HEK293 (cell line): ENCODE data around the gene CREB5.
"Not testable (repeated sequence)": the region's sequence is repeated elsewhere in the genome, so short reads cannot be mapped to it uniquely, and the experiment has no call there.

Source experiments
- CTCF ChIA-PET: fragments of 350-600 bp; formaldehyde crosslinking; extraction: SDS; loops from one replicate; lab custom pipeline; 2021; ENCODE audit warnings: antibody characterized with exemption; lab: Yijun Ruan, JAX
- POLR2A ChIA-PET: fragments of 300-600 bp; formaldehyde crosslinking; extraction: SDS; loops from one replicate; lab custom pipeline; 2020; ENCODE audit warnings: antibody characterized with exemption, inconsistent platforms; lab: Yijun Ruan, JAX
- H3K27ac ChIP-seq: fragments of 200-500 bp; sonication (Bioruptor generic); 2 replicates; pipeline ENCODE4 v1.5.1; 2014; ENCODE audit warnings: low read depth, low read length, control low read depth, inconsistent platforms; ENCODE audit errors: extremely low read depth
- H3K36me3 ChIP-seq, 2 experiments: fragments of 200-500 bp in 1 of 2; sonication (Bioruptor generic) in 1 of 2; 1 replicate in 1 of 2; 2 replicates in 1 of 2; pipeline ENCODE4 v1.5.1; 2014 to 2017; ENCODE audit warnings: inconsistent platforms in 2 of 2, low read length in 2 of 2; ENCODE audit not compliant: control insufficient read depth in 2 of 2, insufficient read depth in 1 of 2
- H3K4me1 ChIP-seq: fragments of 200-500 bp; sonication (Bioruptor generic); 2 replicates; pipeline ENCODE4 v1.5.1; 2014; ENCODE audit warnings: mild to moderate bottlenecking, low read length, inconsistent platforms; ENCODE audit not compliant: control insufficient read depth, insufficient read depth
- H3K4me3 ChIP-seq: 2 replicates; pipeline ENCODE4 v1.5.1; 2011; ENCODE audit warnings: low read depth, mild to moderate bottlenecking, control low read depth, low read length, moderate library complexity
- H3K9me3 ChIP-seq: fragments of 200-500 bp; sonication (Bioruptor generic); 2 replicates; pipeline ENCODE4 v1.5.1; 2014; ENCODE audit warnings: low read depth, low read length, inconsistent platforms; ENCODE audit not compliant: control insufficient read depth, insufficient read depth
- EGR2 ChIP-seq: fragments of 450-650 bp; formaldehyde crosslinking; IDR thresholded peaks from 2 replicates; pipeline ENCODE4 v1.5.1; 2016; ENCODE audit warnings: low read depth, missing biosample characterization, missing genetic modification characterization
- GLI2 ChIP-seq: fragments of 450-650 bp; formaldehyde crosslinking; IDR thresholded peaks from 2 replicates; pipeline ENCODE4; 2017; ENCODE audit warnings: missing biosample characterization, missing genetic modification characterization, low read depth, borderline replicate concordance
- KLF8 ChIP-seq: fragments of 450-650 bp; formaldehyde crosslinking; IDR thresholded peaks from 2 replicates; pipeline ENCODE4 v1.5.1; 2016; ENCODE audit warnings: missing biosample characterization, missing genetic modification characterization
- PRDM1 ChIP-seq: fragments of 450-650 bp; formaldehyde crosslinking; IDR thresholded peaks from 2 replicates; pipeline ENCODE4; 2016; ENCODE audit warnings: missing biosample characterization, missing genetic modification characterization
- ZNF175 ChIP-seq: fragments of 450-650 bp; formaldehyde crosslinking; IDR thresholded peaks from 2 replicates; pipeline ENCODE4 v1.5.1; 2016; ENCODE audit warnings: missing biosample characterization, missing genetic modification characterization
- ZNF214 ChIP-seq: fragments of 450-650 bp; formaldehyde crosslinking; IDR thresholded peaks from 2 replicates; pipeline ENCODE4 v1.5.1; 2017; ENCODE audit warnings: missing biosample characterization, mild to moderate bottlenecking, missing genetic modification characterization, borderline replicate concordance
- ZNF354C ChIP-seq: fragments of 450-650 bp; formaldehyde crosslinking; IDR thresholded peaks from 2 replicates; pipeline ENCODE4 v1.5.1; 2016; ENCODE audit warnings: missing biosample characterization, missing genetic modification characterization, low read depth, borderline replicate concordance
- ZNF391 ChIP-seq: fragments of 450-650 bp; formaldehyde crosslinking; IDR thresholded peaks from 2 replicates; pipeline ENCODE4 v1.5.1; 2016; ENCODE audit warnings: low read depth, missing biosample characterization, missing genetic modification characterization, borderline replicate concordance
- ZNF449 ChIP-seq: fragments of 450-650 bp; formaldehyde crosslinking; IDR thresholded peaks from 2 replicates; pipeline ENCODE4 v1.5.1; 2017; ENCODE audit warnings: missing biosample characterization, mild to moderate bottlenecking, missing genetic modification characterization, moderate library complexity
- ZNF530 ChIP-seq: fragments of 450-650 bp; formaldehyde crosslinking; IDR thresholded peaks from 2 replicates; pipeline ENCODE4 v1.5.1; 2016; ENCODE audit warnings: low read depth, missing biosample characterization, missing genetic modification characterization
- ZNF670 ChIP-seq: fragments of 450-650 bp; formaldehyde crosslinking; IDR thresholded peaks from 2 replicates; pipeline ENCODE4 v1.5.1; 2016; ENCODE audit warnings: missing biosample characterization, missing genetic modification characterization, low read depth
- ZNF76 ChIP-seq: fragments of 450-650 bp; formaldehyde crosslinking; IDR thresholded peaks from 2 replicates; pipeline ENCODE4; 2016; ENCODE audit warnings: low read depth, missing biosample characterization, missing genetic modification characterization, borderline replicate concordance
- ZSCAN23 ChIP-seq: fragments of 450-650 bp; formaldehyde crosslinking; IDR thresholded peaks from 2 replicates; pipeline ENCODE4 v1.5.1; 2016; ENCODE audit warnings: missing biosample characterization, missing genetic modification characterization
- TF ChIP-seq, protein P1 (sequence below): fragments of 450-650 bp; formaldehyde crosslinking; IDR thresholded peaks from 2 replicates; pipeline ENCODE4 v1.5.1; 2017; ENCODE audit warnings: missing biosample characterization, missing genetic modification characterization
- TF ChIP-seq, protein P2 (sequence below): fragments of 450-650 bp; formaldehyde crosslinking; IDR thresholded peaks from 2 replicates; pipeline ENCODE4 v1.5.1; 2017; ENCODE audit warnings: missing biosample characterization, missing genetic modification characterization
- TF ChIP-seq, protein P3 (sequence below): fragments of 450-650 bp; formaldehyde crosslinking; IDR thresholded peaks from 2 replicates; pipeline ENCODE4 v1.5.1; 2016; ENCODE audit warnings: missing biosample characterization, missing genetic modification characterization
- TF ChIP-seq, protein P4 (sequence below): fragments of 450-650 bp; formaldehyde crosslinking; IDR thresholded peaks from 2 replicates; pipeline ENCODE4 v1.5.1; 2016; ENCODE audit warnings: missing biosample characterization, missing genetic modification characterization

The CREB5 gene

GRCh38 chr7:28823582-28823981, 411.3 kb downstream of the CREB5 start:
- ChIA-PET POLR2A (no interaction called here), CTCF (interaction anchor here (2.0 kb wide), 1 partner anchor 17 kb away, joined by 8 read pairs; no protein-coding TSS in a partner anchor)

GRCh38 chr7:28825817-28826448, 413.6 kb downstream of the CREB5 start:
- H3K9me3 ChIP-seq, H3K4me1 ChIP-seq, CTCF ChIA-PET, H3K27ac ChIP-seq, H3K4me3 ChIP-seq, POLR2A ChIA-PET, H3K36me3 ChIP-seq: not testable (repeated sequence)

More at GRCh38 chr7:28823582-28823981, 411.3 kb downstream of the CREB5 start:
- no peak overlapping the region for H3K4me3 ChIP-seq
- no peak for TF ChIP-seq ZNF76
- no peak for TF ChIP-seq ZNF175
- no peak for TF ChIP-seq ZNF449 (tag by site-specific recombination)
- TF ChIP-seq, protein P1, sequence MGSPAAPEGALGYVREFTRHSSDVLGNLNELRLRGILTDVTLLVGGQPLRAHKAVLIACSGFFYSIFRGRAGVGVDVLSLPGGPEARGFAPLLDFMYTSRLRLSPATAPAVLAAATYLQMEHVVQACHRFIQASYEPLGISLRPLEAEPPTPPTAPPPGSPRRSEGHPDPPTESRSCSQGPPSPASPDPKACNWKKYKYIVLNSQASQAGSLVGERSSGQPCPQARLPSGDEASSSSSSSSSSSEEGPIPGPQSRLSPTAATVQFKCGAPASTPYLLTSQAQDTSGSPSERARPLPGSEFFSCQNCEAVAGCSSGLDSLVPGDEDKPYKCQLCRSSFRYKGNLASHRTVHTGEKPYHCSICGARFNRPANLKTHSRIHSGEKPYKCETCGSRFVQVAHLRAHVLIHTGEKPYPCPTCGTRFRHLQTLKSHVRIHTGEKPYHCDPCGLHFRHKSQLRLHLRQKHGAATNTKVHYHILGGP (tag by site-specific recombination) = 0 out of 2 replicates have a peak, but pooled peaks have one; percentile 33
- H3K4me1 ChIP-seq = no peaks in the 10 kb centered on the region
- H3K36me3 ChIP-seq = peaks cover 4 to 5% of the 10 kb centered on the region in 2 experiments; a peak in 2 of 3 replicates
- no peaks in the 10 kb centered on the region for H3K9me3 ChIP-seq
- no peak overlapping the region for H3K27ac ChIP-seq

DNA sequence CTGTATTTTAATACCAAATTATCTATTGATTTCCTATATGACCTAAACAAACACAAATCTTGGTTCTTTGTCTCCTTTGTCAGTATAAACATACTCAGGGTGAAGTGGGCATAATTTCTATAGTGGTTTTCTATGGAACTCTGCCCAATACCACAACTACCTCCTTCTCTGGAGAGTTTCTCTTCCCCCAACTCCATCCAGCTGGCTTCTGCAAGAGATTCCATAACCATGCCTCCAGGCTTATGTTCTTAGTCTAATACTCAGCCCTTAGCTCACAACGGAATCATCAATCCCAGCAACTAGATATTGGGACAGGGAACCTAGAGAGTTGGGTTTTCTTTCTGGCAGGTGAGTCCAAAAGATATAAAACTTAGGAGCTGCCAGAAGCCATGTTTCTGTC, 418.5 kb downstream of the CREB5 start:
- no peak overlapping the region for H3K27ac ChIP-seq
- no peaks in the 10 kb centered on the region for H3K9me3 ChIP-seq
- TF ChIP-seq ZNF670 (tag by site-specific recombination) = no peak
- TF ChIP-seq GLI2 (tag by site-specific recombination) = no peak
- TF ChIP-seq ZSCAN23 (tag by site-specific recombination) = no peak
- TF ChIP-seq, protein P2, sequence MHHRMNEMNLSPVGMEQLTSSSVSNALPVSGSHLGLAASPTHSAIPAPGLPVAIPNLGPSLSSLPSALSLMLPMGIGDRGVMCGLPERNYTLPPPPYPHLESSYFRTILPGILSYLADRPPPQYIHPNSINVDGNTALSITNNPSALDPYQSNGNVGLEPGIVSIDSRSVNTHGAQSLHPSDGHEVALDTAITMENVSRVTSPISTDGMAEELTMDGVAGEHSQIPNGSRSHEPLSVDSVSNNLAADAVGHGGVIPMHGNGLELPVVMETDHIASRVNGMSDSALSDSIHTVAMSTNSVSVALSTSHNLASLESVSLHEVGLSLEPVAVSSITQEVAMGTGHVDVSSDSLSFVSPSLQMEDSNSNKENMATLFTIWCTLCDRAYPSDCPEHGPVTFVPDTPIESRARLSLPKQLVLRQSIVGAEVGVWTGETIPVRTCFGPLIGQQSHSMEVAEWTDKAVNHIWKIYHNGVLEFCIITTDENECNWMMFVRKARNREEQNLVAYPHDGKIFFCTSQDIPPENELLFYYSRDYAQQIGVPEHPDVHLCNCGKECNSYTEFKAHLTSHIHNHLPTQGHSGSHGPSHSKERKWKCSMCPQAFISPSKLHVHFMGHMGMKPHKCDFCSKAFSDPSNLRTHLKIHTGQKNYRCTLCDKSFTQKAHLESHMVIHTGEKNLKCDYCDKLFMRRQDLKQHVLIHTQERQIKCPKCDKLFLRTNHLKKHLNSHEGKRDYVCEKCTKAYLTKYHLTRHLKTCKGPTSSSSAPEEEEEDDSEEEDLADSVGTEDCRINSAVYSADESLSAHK (tag by site-specific recombination) = no peak
- no peak for TF ChIP-seq EGR2 (tag by site-specific recombination)
- TF ChIP-seq ZNF354C (tag by site-specific recombination) = no peak
- no peak for TF ChIP-seq ZNF214 (tag by site-specific recombination)
- TF ChIP-seq, protein P3, sequence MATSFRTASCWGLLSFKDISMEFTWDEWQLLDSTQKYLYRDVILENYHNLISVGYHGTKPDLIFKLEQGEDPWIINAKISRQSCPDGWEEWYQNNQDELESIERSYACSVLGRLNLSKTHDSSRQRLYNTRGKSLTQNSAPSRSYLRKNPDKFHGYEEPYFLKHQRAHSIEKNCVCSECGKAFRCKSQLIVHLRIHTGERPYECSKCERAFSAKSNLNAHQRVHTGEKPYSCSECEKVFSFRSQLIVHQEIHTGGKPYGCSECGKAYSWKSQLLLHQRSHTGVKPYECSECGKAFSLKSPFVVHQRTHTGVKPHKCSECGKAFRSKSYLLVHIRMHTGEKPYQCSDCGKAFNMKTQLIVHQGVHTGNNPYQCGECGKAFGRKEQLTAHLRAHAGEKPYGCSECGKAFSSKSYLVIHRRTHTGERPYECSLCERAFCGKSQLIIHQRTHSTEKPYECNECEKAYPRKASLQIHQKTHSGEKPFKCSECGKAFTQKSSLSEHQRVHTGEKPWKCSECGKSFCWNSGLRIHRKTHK (tag by site-specific recombination) = no peak
- no peak for TF ChIP-seq PRDM1
- no peak for TF ChIP-seq KLF8 (tag by site-specific recombination)
- no peak for TF ChIP-seq ZNF391 (tag by site-specific recombination)
- TF ChIP-seq, protein P4, sequence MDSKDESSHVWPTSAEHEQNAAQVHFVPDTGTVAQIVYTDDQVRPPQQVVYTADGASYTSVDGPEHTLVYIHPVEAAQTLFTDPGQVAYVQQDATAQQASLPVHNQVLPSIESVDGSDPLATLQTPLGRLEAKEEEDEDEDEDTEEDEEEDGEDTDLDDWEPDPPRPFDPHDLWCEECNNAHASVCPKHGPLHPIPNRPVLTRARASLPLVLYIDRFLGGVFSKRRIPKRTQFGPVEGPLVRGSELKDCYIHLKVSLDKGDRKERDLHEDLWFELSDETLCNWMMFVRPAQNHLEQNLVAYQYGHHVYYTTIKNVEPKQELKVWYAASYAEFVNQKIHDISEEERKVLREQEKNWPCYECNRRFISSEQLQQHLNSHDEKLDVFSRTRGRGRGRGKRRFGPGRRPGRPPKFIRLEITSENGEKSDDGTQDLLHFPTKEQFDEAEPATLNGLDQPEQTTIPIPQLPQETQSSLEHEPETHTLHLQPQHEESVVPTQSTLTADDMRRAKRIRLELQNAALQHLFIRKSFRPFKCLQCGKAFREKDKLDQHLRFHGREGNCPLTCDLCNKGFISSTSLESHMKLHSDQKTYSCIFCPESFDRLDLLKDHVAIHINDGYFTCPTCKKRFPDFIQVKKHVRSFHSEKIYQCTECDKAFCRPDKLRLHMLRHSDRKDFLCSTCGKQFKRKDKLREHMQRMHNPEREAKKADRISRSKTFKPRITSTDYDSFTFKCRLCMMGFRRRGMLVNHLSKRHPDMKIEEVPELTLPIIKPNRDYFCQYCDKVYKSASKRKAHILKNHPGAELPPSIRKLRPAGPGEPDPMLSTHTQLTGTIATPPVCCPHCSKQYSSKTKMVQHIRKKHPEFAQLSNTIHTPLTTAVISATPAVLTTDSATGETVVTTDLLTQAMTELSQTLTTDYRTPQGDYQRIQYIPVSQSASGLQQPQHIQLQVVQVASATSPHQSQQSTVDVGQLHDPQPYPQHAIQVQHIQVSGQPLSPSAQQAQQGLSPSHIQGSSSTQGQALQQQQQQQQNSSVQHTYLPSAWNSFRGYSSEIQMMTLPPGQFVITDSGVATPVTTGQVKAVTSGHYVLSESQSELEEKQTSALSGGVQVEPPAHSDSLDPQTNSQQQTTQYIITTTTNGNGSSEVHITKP (tag by site-specific recombination) = no peak
- TF ChIP-seq ZNF530 (tag by site-specific recombination) = no peak
- no peaks in the 10 kb centered on the region for H3K36me3 ChIP-seq
- POLR2A ChIA-PET = no interaction called here
- no peaks in the 10 kb centered on the region for H3K4me1 ChIP-seq
- H3K4me3 ChIP-seq = no peak overlapping the region
- CTCF ChIA-PET = interaction anchor here (1.2 to 2.4 kb wide), 2 partner anchors 10 to 17 kb away, joined by 3 to 9 read pairs; no protein-coding TSS in a partner anchor
